Activated CD8-positive, alpha-beta memory T cell treated with anti-CD3 and anti-CD28 coated beads, Interleukin-2, amount 50 U/mL, for 1 hour (primary cell): Measurements from ENCODE around the gene SNAP47.

Experiments
- DNase-seq: peaks from one replicate; pipeline ENCODE4 v3.0.0-alpha.2; 2020; ENCODE audit errors: extremely low read depth

SNAP47 gene

DNA sequence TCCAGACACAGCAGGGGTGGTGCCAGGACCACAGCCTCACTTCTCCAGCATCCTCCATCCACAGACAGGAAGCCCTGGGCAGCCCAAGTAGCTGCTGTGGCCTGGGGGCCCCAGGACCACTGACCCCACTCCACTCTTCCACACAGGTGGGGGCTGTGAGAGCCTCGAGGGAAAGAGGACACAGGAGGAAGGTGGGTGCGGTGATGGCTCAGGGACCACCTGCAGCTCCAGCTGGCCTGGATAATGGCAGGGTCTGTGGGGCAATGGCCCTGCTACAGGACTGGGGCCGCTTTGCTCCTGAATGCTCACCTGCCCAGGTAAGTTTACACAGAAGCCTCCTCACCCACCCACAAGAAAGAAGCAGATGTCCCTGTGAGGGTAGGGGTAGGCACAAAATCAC is 61.9 kb downstream of the SNAP47 start:
- DNase-seq: no peak

DNA sequence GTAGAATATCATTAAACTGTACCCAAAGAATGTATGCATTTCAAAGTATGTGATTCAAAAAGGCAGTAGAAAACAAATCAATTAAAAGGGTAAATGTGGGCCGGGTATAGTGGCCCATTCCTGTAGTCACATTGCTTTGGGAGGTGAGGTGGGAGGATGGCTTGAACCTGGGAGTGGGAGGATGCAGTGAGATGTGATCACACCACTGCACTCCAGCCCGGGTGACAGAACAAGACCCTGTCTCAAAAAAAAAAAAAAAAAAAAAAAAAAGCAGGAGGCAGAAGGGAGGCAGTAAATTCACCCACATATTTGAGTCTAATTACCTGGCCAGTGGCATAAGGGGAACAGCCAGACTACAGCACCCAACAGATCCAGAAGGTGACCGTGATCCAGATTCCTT is 62.4 kb downstream of the SNAP47 start:
- no peak for DNase-seq

DNA sequence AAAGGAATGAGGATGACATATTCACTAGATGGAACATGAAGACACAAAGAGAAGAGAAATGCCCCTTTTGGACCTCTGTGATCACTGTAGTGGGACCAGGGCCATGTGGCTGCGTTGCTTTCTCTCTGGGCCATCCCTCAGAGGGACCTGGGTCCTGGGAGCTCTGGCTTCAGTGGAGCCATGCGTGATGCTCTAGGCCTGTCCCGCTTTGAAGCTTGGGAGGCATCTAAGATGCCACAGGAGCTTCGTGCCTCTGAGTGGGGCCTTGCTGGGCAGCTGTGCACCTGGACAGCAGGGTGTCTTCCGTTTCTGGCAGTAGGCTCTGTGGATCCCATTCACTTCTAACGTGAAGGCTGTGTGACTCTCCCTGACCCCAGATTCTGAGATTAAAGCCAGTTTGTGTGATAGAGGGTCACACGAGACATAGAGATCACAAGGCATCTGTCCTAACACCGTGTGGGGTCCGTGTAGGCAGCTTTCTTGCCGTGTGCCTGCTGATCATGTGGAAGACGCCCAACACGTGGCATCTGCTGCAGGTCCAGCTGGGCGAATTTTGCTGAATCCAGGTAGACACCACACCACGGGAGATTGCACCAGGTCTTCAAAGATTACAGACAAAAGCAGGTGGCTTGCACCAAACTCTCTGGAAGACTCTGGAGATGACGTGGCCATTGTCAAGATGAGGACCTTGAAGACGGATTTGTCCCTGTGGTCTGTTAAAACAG is 63.0 kb downstream of the SNAP47 start:
- DNase-seq: no peak

DNA sequence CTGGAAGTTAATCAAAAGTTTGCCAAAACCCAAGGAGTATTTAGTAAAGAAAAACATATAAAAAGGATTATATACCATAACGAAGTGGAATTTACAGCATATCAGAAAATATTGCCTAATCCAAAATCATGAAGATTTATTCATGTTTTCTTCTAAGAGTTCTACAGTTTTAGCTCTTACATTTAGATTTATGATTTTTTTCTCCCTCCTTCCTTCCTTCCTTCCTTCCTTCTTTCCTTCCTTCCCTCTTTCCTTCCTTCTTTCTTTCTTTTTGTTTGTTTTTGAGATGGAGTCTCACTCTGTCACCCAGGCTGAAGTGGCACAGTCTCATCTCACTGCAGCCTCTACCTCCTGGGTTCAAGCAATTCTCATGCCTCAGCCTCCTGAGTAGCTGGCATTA is 64.5 kb downstream of the SNAP47 start:
- no peak for DNase-seq

DNA sequence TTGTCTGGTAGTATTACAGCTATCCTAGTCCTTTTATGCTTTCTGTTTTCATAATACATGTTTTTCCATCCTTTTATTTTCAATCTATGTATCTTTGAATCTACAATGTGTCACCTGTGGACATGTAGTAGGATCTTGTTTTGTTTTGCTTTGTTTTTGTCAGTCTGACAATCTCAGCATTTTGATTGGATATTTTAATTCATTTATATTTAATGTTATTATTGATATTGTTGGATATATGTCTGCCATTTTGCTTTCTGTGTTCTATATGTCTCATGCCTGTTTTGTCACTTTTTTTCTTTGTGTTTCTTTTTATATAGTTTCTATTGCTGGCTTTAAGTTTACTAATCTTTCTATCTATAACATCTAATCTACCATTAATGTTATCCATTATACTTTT is 68.7 kb downstream of the SNAP47 start:
- no peak for DNase-seq

DNA sequence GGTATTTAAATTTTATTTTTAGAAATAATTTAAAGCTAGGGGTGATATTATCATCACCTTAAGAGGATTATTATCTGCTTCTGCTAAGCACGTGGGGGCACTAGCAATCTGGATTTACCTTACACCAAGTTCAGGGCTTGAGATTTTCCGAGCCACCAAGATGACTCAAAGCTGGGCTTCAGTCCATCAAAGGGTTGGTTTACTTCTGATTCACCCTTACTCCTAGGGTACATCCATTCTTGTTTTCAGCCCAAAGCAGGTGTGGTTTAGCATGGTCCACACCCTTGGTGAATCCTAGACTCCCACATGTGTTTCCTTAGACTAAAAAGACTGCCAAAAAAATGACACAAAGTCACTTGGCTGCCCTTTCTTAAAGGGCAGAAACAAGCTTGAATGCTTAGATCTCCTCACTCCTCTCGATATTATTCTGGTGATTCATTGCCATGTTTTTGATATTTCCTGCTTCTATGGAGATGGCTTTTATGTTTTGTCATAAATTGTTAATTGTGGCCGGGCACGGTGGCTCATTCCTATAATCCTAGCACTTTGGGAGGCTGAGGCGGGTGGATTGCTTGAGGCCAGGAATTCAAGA is 70.5 kb downstream of the SNAP47 start:
- no peak for DNase-seq

DNA sequence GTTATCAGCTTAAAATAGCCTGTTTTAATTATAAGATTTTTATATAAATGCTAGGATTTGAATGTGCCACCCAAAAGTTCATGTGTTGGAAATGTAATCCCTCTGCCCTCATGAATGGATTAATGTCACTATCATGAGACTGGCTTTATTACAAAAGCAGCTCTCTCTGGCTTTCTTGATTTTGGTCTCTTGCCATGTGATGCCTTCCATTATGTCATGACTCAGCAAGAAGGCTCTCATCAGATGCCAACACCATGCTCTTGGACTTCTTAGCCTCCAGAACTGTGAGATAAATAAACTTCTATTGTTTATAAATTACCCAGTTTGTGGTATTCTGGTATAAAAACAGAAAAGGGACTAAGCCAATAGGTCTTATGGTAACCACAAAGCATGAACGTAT is 73.3 kb downstream of the SNAP47 start:
- DNase-seq: no peak

DNA sequence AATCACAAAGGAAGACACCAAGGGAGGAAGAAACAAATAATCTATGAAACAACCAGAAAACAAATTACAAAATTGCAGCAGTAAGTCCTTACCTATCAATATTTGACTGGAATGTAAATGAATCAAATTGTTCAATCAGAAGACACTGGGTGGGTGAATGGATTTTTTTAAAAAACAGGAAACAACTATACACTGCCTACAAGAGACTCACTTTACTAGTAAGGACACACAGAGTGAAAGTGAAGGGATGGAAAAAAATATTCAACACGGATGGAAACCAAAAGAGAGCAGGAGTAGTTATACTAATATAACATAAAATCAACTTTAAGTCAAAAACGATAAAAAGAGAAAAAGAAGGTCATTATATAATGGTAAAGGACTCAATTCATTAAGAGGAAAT is 73.8 kb downstream of the SNAP47 start:
- DNase-seq: no peak

DNA sequence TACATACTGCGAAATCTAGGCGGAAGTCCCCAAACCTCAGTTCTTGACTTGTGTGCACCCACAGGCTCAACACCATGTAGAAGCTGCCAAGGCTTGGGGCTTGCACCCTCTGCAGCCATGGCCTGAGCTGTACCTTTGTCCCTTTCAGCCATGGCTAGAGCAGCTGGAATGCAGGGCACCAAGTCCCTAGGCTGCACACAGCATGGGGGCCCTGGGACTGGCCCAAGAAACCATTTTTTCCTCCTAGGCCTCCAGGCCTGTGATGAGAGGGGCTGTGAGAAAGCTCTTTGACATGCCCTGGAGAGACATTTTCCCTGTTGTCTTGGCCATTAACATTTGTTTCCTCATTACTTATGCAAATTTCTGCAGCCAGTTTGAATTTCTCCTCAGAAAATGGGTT is 78.7 kb downstream of the SNAP47 start:
- DNase-seq: no peak

DNA sequence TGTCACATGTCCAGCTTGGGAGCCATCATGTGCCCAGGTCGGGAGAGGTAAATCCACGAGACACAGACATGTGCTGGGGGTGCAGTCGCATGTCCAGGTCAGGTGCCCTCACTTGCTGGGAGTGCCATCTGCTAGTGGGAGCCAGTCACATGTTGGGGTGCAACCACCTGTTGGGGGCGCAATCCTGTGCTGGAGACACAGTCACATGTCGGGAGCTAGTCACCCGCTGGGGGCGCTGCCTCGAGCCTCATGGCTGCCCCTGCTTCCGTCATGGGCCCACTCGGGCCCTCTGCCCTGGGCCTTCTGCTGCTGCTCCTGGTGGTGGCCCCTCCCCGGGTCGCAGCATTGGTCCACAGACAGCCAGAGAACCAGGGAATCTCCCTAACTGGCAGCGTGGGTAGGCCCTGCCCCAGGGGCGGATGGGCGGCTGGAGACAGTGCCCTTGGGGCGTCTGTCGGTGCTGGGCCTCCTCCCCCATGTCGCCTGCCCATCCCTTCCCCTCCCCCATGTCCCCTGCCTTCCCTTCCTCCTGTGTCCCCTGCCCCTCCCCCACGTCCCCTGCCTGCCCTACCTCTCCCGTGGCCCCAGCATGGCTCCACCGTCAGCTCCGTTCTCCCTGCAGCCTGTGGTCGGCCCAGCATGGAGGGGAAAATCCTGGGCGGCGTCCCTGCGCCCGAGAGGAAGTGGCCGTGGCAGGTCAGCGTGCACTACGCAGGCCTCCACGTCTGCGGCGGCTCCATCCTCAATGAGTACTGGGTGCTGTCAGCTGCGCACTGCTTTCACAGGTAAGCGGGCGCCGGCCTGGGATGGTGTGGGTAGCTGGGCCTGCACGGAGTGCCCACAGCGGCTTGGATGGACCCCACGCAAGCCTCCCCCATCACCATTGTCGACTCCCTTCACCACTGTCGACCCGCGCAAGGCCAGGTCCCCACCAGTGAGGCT is 80.5 kb downstream of the SNAP47 start, which contains the start of gene PRSS38:
Gene PRSS38, plus strand, starts transcription at position 208 of the 942 bp plus-strand sequence. Its CDS starts 42 bp downstream, at position 250.
- DNase-seq: no peak

DNA sequence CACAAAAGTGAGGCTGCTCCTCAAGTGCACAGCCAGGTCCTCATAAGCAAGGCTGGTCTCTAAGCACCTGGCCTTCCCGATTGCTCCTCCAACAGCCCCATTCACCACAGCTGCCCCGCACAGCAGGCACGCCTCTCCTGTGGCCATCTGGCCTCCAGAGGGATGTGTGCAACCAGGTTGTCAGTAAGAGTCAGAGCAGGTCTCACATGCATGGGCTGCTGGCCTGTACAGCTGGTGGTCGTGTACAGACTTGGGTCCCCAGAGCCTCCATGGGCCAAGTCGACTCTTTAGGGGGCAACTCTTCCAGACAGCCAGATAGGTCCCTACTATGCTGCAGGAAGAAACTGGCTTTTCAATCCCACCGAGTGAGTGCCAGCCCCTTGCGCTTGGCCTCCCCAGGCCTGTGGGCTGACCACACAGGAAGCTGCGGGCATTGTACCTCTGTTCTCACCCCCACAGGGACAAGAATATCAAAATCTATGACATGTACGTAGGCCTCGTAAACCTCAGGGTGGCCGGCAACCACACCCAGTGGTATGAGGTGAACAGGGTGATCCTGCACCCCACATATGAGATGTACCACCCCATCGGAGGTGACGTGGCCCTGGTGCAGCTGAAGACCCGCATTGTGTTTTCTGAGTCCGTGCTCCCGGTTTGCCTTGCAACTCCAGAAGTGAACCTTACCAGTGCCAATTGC is 81.7 kb downstream of the SNAP47 start:
- DNase-seq: no peak

DNA sequence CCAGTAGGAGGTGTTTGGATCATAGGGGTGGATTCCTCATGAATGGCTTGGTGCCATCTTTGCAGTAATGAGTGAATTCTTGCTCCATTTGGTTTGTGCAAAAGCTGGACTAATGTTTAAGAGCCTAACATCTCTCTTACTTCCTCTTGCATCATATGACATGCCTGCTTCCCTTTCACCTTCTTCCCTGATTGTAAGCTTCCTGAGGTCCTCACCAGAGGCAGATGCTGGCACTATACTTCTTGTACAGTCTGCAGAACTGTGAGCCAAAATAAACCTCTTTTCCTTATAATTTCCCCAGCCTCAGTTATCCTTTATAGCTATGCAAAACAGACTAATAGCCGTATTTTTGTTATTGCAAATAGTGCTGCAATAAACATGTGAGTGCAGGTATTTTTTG is 88.3 kb downstream of the SNAP47 start:
- no peak for DNase-seq

DNA sequence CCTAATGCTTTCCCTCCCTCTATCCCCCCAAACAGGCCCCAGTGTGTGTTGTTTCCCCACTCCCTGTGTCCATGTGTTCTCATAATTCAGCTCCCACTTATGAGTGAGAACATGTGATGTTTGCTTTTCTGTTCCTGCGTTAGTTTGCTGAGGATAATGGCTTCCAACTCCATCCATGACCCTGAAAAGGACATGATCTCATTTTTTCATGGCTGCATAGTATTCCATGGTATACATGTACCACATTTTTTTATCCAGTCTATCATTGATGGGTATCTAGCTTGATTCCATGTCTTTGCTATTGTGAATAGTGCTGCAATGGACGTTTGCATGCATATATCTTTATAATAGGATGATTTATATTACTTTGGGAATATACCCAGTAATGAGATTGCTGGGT is 89.0 kb downstream of the SNAP47 start:
- no peak for DNase-seq

DNA sequence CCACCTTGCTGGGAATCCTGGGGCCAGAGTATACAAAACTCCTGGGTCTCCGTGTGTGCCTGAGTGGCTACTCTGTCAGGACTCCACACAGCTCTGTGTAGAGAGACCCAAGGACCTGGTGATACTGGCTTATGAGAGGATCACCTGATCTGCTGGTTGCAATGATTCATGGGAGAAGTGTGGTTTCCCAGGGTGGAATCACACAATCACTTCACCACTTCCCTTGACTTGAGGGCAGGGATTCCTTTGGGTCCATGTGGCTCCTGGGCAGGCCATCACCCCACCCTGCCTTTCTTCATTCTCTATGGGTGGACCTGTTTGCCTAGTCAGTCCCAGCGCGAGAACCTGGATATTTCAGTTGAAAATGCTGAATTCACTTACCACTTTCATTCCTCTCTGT is 93.6 kb downstream of the SNAP47 start:
- no peak for DNase-seq
